GM23338 (cell line): Measurements from ENCODE around the gene PHLDA3. TPM values are rescaled to one million over a fixed set of nuclear protein-coding genes. Genes with fewer than 3 reads are reported as not detected.

Source experiments
- ATAC-seq: fragments of 200-7000 bp; cut with Tn5 transposase; 3 replicates; pipeline ENCODE4 v1.9.1; 2020
- DNase-seq: peaks from one replicate; pipeline ENCODE4 v3.0.0-alpha.2; 2015; ENCODE audit warnings: low spot score
- H2AFZ ChIP-seq: fragments of 200-600 bp; sonication (generic); 2 replicates; pipeline ENCODE4 v1.8.0; 2016; ENCODE audit warnings: antibody characterized with exemption, mild to moderate bottlenecking, moderate library complexity
- H3F3A ChIP-seq: fragments of 200-600 bp; sonication (generic); replicated peaks from 2 replicates; pipeline ENCODE4 v1.8.0; 2017; ENCODE audit warnings: antibody characterized with exemption, mixed run types, low read depth
- H3K27ac ChIP-seq: fragments of 200-600 bp; sonication (generic); 2 replicates; pipeline ENCODE4 v1.6.1; 2016; ENCODE audit warnings: low read depth
- H3K27me3 ChIP-seq: fragments of 200-600 bp; sonication (generic); 2 replicates; pipeline ENCODE4 v1.8.0; 2016; ENCODE audit warnings: mild to moderate bottlenecking, mixed run types, moderate library complexity; ENCODE audit not compliant: insufficient read depth
- H3K36me3 ChIP-seq: fragments of 200-600 bp; sonication (generic); 2 replicates; pipeline ENCODE4 v1.8.0; 2016; ENCODE audit warnings: mild to moderate bottlenecking; ENCODE audit not compliant: insufficient read depth
- H3K4me1 ChIP-seq: fragments of 200-600 bp; sonication (generic); 2 replicates; pipeline ENCODE4 v1.8.0; 2016; ENCODE audit warnings: mild to moderate bottlenecking, moderate library complexity; ENCODE audit not compliant: insufficient read depth
- H3K4me2 ChIP-seq: fragments of 200-600 bp; sonication (generic); 2 replicates; pipeline ENCODE4 v1.7.1; 2017; ENCODE audit warnings: mixed run types
- H3K4me3 ChIP-seq: fragments of 200-600 bp; sonication (generic); 2 replicates; pipeline ENCODE4 v1.6.1; 2016; ENCODE audit warnings: mixed run types
- H3K79me2 ChIP-seq: fragments of 200-600 bp; sonication (generic); replicated peaks from 2 replicates; pipeline ENCODE4 v1.8.0; 2017; ENCODE audit warnings: mild to moderate bottlenecking; ENCODE audit not compliant: insufficient read depth
- H3K9me2 ChIP-seq: fragments of 200-600 bp; sonication (generic); 2 replicates; pipeline ENCODE4 v1.8.0; 2017; ENCODE audit not compliant: insufficient read depth
- H4K20me1 ChIP-seq: fragments of 200-600 bp; sonication (generic); replicated peaks from 2 replicates; pipeline ENCODE4 v1.8.0; 2017; ENCODE audit warnings: mild to moderate bottlenecking; ENCODE audit not compliant: insufficient read depth
- H3K27ac Mint-ChIP-seq: 2 replicates; pipeline ENCODE4 v1.8.0; 2020; ENCODE audit warnings: inconsistent platforms, mild to moderate bottlenecking, moderate library complexity, mixed read lengths
- H3K27me3 Mint-ChIP-seq: 3 replicates; pipeline ENCODE4 v1.8.0; 2022; ENCODE audit warnings: low read depth, mild to moderate bottlenecking, moderate library complexity, mixed read lengths, inconsistent platforms; ENCODE audit not compliant: insufficient read depth, poor library complexity
- H3K36me3 Mint-ChIP-seq: 3 replicates; pipeline ENCODE4 v1.8.0; 2021; ENCODE audit warnings: low read depth, mild to moderate bottlenecking, inconsistent platforms, moderate library complexity, mixed read lengths
- H3K4me1 Mint-ChIP-seq: 3 replicates; pipeline ENCODE4 v1.8.0; 2020; ENCODE audit warnings: mild to moderate bottlenecking, inconsistent platforms, mixed read lengths
- H3K4me3 Mint-ChIP-seq: 3 replicates; pipeline ENCODE4 v1.8.0; 2021; ENCODE audit warnings: moderate library complexity, mild to moderate bottlenecking, inconsistent platforms, mixed read lengths
- H3K9me3 Mint-ChIP-seq: 3 replicates; pipeline ENCODE4 v1.8.0; 2020; ENCODE audit warnings: moderate library complexity, mild to moderate bottlenecking, inconsistent platforms, mixed read lengths
- CREB1 ChIP-seq: fragments of 250-450 bp; sonication (Bioruptor Pico); IDR thresholded peaks from 2 replicates; pipeline ENCODE4 v1.5.0; 2020; ENCODE audit warnings: low read depth, mild to moderate bottlenecking, moderate library complexity
- EZH2 ChIP-seq: fragments of 200-600 bp; sonication (generic); IDR thresholded peaks from one replicate; pipeline ENCODE4 v1.8.0; 2017; ENCODE audit warnings: antibody characterized with exemption, mild to moderate bottlenecking, low read depth; ENCODE audit not compliant: unreplicated experiment
- EZH2phosphoT487 ChIP-seq: fragments of 200-600 bp; sonication (generic); IDR thresholded peaks from one replicate; pipeline ENCODE4 v1.8.1; 2018; ENCODE audit warnings: antibody characterized with exemption; ENCODE audit not compliant: unreplicated experiment
- NANOG ChIP-seq: IDR thresholded peaks from 2 replicates; pipeline ENCODE4 v1.6.1; 2016; ENCODE audit warnings: antibody characterized with exemption, borderline replicate concordance
- POLR2AphosphoS5 ChIP-seq: IDR thresholded peaks from 2 replicates; pipeline ENCODE4 v1.6.1; 2016; ENCODE audit warnings: antibody characterized with exemption, low read depth
- STAT1 ChIP-seq: IDR thresholded peaks from one replicate; pipeline ENCODE4 v1.6.1; 2016; ENCODE audit warnings: antibody characterized with exemption; ENCODE audit not compliant: unreplicated experiment
- ZNF114 ChIP-seq: fragments of 250-450 bp; sonication (Bioruptor Pico); IDR thresholded peaks from 2 replicates; pipeline ENCODE4 v1.5.0; 2020; ENCODE audit warnings: mild to moderate bottlenecking, moderate library complexity
- ZNF331 ChIP-seq: fragments of 250-450 bp; sonication (Bioruptor Pico); IDR thresholded peaks from 2 replicates; pipeline ENCODE4 v1.5.0; 2020; ENCODE audit warnings: low read depth, mild to moderate bottlenecking, moderate library complexity
- polyA plus RNA-seq: library from polyadenylated mRNA; unstranded; fragments of >200 nt; fragmentation: Nextera tagmentation; extraction: Ambion mirVana; gene quantifications from 2 replicates; pipeline ENCODE4 v1.2.1, GENCODE V29; 2016
- total RNA-seq: library from RNA; depleted of rRNA; stranded (reverse); fragments of >200 nt; shearing (Covaris generic); gene quantifications from 2 replicates; pipeline ENCODE4 v1.2.3, GENCODE V29; 2014
- TF ChIP-seq, protein P1 (sequence below): fragments of 250-450 bp; sonication (Bioruptor Pico); IDR thresholded peaks from 2 replicates; pipeline ENCODE4 v1.5.0; 2020; ENCODE audit warnings: mild to moderate bottlenecking, moderate library complexity
- TF ChIP-seq, protein P2 (sequence below): IDR thresholded peaks from 2 replicates; pipeline ENCODE4 v1.6.1; 2016; ENCODE audit warnings: antibody characterized with exemption
- TF ChIP-seq, protein P3 (sequence below): IDR thresholded peaks from one replicate; pipeline ENCODE4 v1.6.1; 2018; ENCODE audit warnings: antibody characterized with exemption; ENCODE audit not compliant: unreplicated experiment
- TF ChIP-seq, protein P4 (sequence below), 2 experiments: fragments of 200-600 bp in 1 of 2; sonication (generic) in 1 of 2; conservative IDR thresholded peaks; 2 replicates each; pipeline versions ENCODE4 v1.5.1 to v1.6.1; 2016 to 2017; ENCODE audit warnings: antibody characterized with exemption in 2 of 2, low read depth in 2 of 2, mild to moderate bottlenecking in 2 of 2, moderate library complexity in 1 of 2

Gene PHLDA3
- total and polyA plus RNA-seq, 2 experiments from 2014 or later = 37.5 to 87.4 TPM

DNA sequence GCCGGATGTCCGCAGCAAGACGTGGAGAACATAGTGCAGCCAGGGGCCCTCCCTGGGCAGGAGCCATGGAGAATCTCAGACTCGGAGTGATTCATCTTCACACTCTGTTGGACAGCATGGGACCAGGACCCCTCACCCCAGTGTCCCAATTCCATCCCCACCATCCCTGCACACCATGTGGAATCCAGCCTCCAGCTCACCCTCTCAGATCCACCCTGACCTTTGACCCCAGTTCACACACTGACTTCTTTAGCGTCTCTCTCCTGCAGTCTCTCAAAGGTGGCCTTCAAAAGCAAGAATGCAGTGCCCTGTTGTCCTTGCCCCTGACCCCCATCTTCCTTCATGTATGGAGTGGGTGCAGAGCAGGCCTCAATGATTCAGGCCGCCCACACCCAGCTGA is 45.3 kb downstream of the PHLDA3 start:
- Mint-ChIP-seq H3K4me1 (peaks cover 15% of the 10 kb centered on the region), H3K36me3 (no peaks in the 10 kb centered on the region; the same call in 2 of the 3 replicates), H3K27me3 (peaks cover 10% of the 10 kb centered on the region), H3K4me3 (no peak overlapping the region), H3K27ac (no peak overlapping the region), H3K9me3 (peaks cover 3% of the 10 kb centered on the region; the same call in 1 of the 3 replicates)
- Histone ChIP-seq H3K4me2 (no peak overlapping the region), H3K9me2 (no peaks in the 10 kb centered on the region), H3K79me2 (no peaks in the 10 kb centered on the region), H3K4me3 (no peak overlapping the region), H3F3A (no peaks in the 10 kb centered on the region), H2AFZ (no peak overlapping the region), H3K27me3 (no peaks in the 10 kb centered on the region), H4K20me1 (no peaks in the 10 kb centered on the region), H3K4me1 (no peaks in the 10 kb centered on the region), H3K27ac (no peak overlapping the region), H3K36me3 (no peaks in the 10 kb centered on the region)
- DNase-seq (no peak), ATAC-seq (no peak)
- no peak for TF ChIP-seq CREB1 (CRISPR knock-in tag)
- TF ChIP-seq, protein P1, sequence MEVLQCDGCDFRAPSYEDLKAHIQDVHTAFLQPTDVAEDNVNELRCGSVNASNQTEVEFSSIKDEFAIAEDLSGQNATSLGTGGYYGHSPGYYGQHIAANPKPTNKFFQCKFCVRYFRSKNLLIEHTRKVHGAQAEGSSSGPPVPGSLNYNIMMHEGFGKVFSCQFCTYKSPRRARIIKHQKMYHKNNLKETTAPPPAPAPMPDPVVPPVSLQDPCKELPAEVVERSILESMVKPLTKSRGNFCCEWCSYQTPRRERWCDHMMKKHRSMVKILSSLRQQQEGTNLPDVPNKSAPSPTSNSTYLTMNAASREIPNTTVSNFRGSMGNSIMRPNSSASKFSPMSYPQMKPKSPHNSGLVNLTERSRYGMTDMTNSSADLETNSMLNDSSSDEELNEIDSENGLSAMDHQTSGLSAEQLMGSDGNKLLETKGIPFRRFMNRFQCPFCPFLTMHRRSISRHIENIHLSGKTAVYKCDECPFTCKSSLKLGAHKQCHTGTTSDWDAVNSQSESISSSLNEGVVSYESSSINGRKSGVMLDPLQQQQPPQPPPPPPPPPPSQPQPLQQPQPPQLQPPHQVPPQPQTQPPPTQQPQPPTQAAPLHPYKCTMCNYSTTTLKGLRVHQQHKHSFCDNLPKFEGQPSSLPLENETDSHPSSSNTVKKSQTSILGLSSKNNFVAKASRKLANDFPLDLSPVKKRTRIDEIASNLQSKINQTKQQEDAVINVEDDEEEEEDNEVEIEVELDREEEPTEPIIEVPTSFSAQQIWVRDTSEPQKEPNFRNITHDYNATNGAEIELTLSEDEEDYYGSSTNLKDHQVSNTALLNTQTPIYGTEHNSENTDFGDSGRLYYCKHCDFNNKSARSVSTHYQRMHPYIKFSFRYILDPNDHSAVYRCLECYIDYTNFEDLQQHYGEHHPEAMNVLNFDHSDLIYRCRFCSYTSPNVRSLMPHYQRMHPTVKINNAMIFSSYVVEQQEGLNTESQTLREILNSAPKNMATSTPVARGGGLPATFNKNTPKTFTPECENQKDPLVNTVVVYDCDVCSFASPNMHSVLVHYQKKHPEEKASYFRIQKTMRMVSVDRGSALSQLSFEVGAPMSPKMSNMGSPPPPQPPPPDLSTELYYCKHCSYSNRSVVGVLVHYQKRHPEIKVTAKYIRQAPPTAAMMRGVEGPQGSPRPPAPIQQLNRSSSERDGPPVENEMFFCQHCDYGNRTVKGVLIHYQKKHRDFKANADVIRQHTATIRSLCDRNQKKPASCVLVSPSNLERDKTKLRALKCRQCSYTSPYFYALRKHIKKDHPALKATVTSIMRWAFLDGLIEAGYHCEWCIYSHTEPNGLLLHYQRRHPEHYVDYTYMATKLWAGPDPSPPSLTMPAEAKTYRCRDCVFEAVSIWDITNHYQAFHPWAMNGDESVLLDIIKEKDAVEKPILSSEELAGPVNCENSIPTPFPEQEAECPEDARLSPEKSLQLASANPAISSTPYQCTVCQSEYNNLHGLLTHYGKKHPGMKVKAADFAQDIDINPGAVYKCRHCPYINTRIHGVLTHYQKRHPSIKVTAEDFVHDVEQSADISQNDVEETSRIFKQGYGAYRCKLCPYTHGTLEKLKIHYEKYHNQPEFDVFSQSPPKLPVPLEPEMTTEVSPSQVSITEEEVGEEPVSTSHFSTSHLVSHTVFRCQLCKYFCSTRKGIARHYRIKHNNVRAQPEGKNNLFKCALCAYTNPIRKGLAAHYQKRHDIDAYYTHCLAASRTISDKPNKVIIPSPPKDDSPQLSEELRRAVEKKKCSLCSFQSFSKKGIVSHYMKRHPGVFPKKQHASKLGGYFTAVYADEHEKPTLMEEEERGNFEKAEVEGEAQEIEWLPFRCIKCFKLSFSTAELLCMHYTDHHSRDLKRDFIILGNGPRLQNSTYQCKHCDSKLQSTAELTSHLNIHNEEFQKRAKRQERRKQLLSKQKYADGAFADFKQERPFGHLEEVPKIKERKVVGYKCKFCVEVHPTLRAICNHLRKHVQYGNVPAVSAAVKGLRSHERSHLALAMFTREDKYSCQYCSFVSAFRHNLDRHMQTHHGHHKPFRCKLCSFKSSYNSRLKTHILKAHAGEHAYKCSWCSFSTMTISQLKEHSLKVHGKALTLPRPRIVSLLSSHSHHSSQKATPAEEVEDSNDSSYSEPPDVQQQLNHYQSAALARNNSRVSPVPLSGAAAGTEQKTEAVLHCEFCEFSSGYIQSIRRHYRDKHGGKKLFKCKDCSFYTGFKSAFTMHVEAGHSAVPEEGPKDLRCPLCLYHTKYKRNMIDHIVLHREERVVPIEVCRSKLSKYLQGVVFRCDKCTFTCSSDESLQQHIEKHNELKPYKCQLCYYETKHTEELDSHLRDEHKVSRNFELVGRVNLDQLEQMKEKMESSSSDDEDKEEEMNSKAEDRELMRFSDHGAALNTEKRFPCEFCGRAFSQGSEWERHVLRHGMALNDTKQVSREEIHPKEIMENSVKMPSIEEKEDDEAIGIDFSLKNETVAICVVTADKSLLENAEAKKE (CRISPR knock-in tag) = no peak
- TF ChIP-seq NANOG = no peak
- no peak for TF ChIP-seq ZNF114 (CRISPR knock-in tag)
- TF ChIP-seq, protein P2, sequence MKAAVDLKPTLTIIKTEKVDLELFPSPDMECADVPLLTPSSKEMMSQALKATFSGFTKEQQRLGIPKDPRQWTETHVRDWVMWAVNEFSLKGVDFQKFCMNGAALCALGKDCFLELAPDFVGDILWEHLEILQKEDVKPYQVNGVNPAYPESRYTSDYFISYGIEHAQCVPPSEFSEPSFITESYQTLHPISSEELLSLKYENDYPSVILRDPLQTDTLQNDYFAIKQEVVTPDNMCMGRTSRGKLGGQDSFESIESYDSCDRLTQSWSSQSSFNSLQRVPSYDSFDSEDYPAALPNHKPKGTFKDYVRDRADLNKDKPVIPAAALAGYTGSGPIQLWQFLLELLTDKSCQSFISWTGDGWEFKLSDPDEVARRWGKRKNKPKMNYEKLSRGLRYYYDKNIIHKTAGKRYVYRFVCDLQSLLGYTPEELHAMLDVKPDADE = no peak
- TF ChIP-seq POLR2AphosphoS5 = no peak
- TF ChIP-seq STAT1 = no peak
- TF ChIP-seq EZH2phosphoT487 = no peak
- TF ChIP-seq ZNF331 (CRISPR knock-in tag) = no peak
- TF ChIP-seq, protein P3, sequence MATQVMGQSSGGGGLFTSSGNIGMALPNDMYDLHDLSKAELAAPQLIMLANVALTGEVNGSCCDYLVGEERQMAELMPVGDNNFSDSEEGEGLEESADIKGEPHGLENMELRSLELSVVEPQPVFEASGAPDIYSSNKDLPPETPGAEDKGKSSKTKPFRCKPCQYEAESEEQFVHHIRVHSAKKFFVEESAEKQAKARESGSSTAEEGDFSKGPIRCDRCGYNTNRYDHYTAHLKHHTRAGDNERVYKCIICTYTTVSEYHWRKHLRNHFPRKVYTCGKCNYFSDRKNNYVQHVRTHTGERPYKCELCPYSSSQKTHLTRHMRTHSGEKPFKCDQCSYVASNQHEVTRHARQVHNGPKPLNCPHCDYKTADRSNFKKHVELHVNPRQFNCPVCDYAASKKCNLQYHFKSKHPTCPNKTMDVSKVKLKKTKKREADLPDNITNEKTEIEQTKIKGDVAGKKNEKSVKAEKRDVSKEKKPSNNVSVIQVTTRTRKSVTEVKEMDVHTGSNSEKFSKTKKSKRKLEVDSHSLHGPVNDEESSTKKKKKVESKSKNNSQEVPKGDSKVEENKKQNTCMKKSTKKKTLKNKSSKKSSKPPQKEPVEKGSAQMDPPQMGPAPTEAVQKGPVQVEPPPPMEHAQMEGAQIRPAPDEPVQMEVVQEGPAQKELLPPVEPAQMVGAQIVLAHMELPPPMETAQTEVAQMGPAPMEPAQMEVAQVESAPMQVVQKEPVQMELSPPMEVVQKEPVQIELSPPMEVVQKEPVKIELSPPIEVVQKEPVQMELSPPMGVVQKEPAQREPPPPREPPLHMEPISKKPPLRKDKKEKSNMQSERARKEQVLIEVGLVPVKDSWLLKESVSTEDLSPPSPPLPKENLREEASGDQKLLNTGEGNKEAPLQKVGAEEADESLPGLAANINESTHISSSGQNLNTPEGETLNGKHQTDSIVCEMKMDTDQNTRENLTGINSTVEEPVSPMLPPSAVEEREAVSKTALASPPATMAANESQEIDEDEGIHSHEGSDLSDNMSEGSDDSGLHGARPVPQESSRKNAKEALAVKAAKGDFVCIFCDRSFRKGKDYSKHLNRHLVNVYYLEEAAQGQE = no peak
- TF ChIP-seq, protein P4, sequence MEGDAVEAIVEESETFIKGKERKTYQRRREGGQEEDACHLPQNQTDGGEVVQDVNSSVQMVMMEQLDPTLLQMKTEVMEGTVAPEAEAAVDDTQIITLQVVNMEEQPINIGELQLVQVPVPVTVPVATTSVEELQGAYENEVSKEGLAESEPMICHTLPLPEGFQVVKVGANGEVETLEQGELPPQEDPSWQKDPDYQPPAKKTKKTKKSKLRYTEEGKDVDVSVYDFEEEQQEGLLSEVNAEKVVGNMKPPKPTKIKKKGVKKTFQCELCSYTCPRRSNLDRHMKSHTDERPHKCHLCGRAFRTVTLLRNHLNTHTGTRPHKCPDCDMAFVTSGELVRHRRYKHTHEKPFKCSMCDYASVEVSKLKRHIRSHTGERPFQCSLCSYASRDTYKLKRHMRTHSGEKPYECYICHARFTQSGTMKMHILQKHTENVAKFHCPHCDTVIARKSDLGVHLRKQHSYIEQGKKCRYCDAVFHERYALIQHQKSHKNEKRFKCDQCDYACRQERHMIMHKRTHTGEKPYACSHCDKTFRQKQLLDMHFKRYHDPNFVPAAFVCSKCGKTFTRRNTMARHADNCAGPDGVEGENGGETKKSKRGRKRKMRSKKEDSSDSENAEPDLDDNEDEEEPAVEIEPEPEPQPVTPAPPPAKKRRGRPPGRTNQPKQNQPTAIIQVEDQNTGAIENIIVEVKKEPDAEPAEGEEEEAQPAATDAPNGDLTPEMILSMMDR (conservative IDR thresholded peaks at IDR 0.05; ENCODE audit: low read depth in 2 of 2) = no peak
- no peak for TF ChIP-seq EZH2
